ENCODE results near the gene FUT3. TPM values are rescaled to one million over a fixed set of nuclear protein-coding genes. Genes with fewer than 3 reads are reported as not detected.

FUT3 gene
- total RNA-seq, 1 experiment from 2014 or later: not detected

DNA sequence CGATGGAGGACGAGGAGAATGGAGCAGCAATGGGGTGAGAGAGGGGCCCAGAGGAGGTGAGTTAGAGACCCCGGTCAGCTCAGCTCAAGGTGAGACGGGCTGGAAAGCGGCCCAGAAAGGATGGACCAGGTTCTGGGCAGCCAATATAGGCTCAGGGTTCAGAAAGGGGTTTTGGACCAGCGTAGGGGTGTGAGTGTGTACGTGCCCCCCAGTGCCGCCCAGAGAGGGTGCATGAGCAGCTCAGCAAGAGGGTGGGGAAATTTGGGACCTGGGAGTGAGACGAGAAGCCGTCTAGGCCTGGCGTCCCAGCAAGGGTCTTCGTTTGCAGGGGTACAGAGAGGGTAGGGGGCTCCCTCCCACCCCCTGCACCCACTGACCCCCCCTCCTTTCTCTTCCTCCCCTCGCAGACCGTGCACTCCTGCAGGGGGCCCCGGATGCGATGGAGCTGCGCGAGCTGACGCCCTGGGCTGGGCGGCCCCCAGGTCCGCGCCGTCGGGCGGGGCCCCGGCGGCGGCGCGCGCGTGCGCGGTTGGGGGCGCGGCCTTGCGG, 23.8 kb downstream of the FUT3 start:
- Histone ChIP-seq H2BK120ac (ENCODE audit: low read depth, low read length, poor library complexity, severe bottlenecking) (no peak overlapping the region), H3K79me2 (ENCODE audit: insufficient read depth, low read length) (no peaks in the 10 kb centered on the region), H3K4me1 (ENCODE audit: insufficient read depth, low read length) (no peaks in the 10 kb centered on the region), H4K5ac (ENCODE audit: insufficient read length, low read depth, low read length) (no peak overlapping the region), H2AFZ (ENCODE audit: low read length) (no peak overlapping the region), H3K9me3 (ENCODE audit: control insufficient read depth, low read depth, low read length) (no peaks in the 10 kb centered on the region), H2BK12ac (ENCODE audit: insufficient read length, low read depth, low read length) (no peak overlapping the region), H2AK5ac (ENCODE audit: insufficient read length, low read length) (no peak overlapping the region), H3K23ac (ENCODE audit: insufficient read length, low read depth, low read length) (no peak overlapping the region), H3K27me3 (ENCODE audit: insufficient read depth, low read length) (no peaks in the 10 kb centered on the region), H3K23me2 (ENCODE audit: insufficient read length, low read depth, low read length, poor library complexity, severe bottlenecking) (peaks cover 12% of the 10 kb centered on the region), H3K4me2 (ENCODE audit: insufficient read depth, insufficient read length, low read length) (peak overlapping the region; percentile 85), H3K27ac (ENCODE audit: insufficient read length, low read depth, low read length) (no peak overlapping the region), H4K20me1 (ENCODE audit: control insufficient read depth, insufficient read depth, insufficient read length) (no peaks in the 10 kb centered on the region), H3K14ac (ENCODE audit: insufficient read depth, low read length) (no peak overlapping the region), H3K9ac (ENCODE audit: extremely low read depth, insufficient read length, low read length) (no peak overlapping the region), H4K91ac (ENCODE audit: insufficient read length, low read depth, low read length) (no peak overlapping the region), H3T11ph (ENCODE audit: low read length) (no peak overlapping the region), H2BK20ac (ENCODE audit: low read depth, low read length, poor library complexity, severe bottlenecking) (no peak overlapping the region), H3K4ac (ENCODE audit: low read depth, low read length) (no peak overlapping the region), H2BK15ac (ENCODE audit: low read depth, low read length) (no peak overlapping the region), H2BK5ac (ENCODE audit: insufficient read length, low read length) (no peak overlapping the region), H3K18ac (ENCODE audit: insufficient read length, low read depth, low read length) (peak overlapping the region; percentile 32), H4K8ac (replicated peaks; ENCODE audit: insufficient read length, low read depth, low read length) (no peak overlapping the region), H3K79me1 (ENCODE audit: insufficient read depth, low read depth, low read length, poor library complexity, severe bottlenecking) (no peaks in the 10 kb centered on the region), H3K56ac (ENCODE audit: insufficient read length, low read depth, low read length) (no peak overlapping the region)
- Mint-ChIP-seq H3K4me1 (peaks cover 2 to 16% of the 10 kb centered on the region in 2 experiments; a peak in 2 of 4 replicates), H3K27me3 (ENCODE audit: low read depth) (peaks cover 14% of the 10 kb centered on the region), H3K36me3 (ENCODE audit: insufficient read depth in 1 of 3, low read depth in 3 of 3) (no peaks in the 10 kb centered on the region), H3K27ac (peak overlapping the region in 1 of 3 experiments; percentile 95; a peak in 3 of 7 replicates), H3K9me3 (peaks cover 0 to 1% of the 10 kb centered on the region in 2 experiments; a peak in 3 of 5 replicates), H3K4me3 (peak overlapping the region; percentile 85 to 93)
- WGBS (ENCODE audit: extremely low coverage, insufficient read length, low lambda C conversion rate): no CpG with 5 or more reads among the region's 37 CpGs
- TF ChIP-seq CTCF (conservative IDR thresholded peaks at IDR 0.05): no peak
- no peak for DNase-seq

Measured in H9 (cell line).